NCI-H345 treated with DMSO at 0.1 percent for 48 hours (cell line): ENCODE measurements around the gene HSD17B1.

Experiments
- DNase-seq: peaks from one replicate; lab custom pipeline; 2025; ENCODE audit not compliant: unreplicated experiment; lab: John Stamatoyannopoulos, UW

The HSD17B1 gene

DNA sequence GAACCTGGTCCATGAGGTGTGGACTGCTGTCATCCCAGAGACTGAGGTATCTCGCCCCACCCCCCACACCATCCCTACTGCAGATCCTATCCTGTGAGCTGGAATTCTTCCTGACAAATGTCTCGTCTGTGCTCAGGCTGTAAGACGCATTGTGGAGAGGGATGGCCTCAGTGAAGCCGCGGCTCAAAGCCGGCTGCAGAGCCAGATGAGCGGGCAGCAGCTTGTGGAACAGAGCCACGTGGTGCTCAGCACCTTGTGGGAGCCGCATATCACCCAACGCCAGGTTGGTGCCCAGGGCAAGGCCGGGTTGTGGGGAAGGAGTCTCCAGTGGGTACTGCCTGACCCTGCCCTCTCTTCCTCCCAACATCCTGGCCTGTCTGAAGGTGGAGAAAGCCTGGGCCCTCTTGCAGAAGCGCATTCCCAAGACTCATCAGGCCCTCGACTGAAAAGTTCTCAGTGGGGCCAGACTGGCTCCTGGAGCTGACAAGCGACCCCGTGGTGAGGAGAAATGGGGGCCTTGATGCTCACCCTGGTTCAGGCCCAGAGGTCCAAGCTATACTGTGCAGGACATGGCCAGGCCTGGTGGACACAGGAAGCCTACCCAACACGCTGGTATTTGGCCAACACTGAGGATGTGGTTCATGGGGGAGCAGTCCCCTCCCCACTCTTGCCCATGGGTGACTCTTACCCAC is 12.9 kb downstream of the HSD17B1 start:
- no peak for DNase-seq

DNA sequence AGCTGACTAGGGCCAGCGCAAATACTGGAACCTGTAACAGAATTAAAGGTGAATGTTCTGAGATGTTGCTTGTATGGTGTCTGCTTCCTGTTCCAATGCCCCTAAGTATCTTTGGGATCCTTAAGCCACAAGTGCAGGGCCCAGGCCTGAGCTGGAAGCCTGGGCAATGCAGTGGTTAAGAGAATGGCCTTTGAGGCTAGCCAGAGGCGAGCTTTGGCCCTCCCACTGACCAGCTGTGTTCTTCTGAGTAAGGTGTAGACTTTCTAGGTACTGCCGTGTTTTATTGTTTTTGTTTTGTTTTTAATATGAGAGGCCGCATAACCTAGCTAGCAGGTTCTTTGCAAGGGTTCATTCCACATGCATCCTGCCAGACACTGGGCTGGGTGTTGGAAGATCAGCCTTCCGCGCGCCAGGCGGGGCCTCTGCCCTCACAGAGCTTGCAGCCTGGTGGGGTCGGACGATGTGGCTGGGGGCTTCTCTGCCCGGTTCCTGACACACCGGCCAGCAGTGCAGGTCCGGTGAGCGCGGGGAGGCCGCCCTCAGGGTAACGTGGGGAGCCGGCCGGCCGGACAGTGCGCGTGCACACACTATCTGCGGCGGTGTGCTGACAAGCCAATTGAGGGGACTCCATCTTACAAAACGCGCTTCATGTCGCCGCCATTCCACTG is 13.6 kb downstream of the HSD17B1 start:
- no peak for DNase-seq

DNA sequence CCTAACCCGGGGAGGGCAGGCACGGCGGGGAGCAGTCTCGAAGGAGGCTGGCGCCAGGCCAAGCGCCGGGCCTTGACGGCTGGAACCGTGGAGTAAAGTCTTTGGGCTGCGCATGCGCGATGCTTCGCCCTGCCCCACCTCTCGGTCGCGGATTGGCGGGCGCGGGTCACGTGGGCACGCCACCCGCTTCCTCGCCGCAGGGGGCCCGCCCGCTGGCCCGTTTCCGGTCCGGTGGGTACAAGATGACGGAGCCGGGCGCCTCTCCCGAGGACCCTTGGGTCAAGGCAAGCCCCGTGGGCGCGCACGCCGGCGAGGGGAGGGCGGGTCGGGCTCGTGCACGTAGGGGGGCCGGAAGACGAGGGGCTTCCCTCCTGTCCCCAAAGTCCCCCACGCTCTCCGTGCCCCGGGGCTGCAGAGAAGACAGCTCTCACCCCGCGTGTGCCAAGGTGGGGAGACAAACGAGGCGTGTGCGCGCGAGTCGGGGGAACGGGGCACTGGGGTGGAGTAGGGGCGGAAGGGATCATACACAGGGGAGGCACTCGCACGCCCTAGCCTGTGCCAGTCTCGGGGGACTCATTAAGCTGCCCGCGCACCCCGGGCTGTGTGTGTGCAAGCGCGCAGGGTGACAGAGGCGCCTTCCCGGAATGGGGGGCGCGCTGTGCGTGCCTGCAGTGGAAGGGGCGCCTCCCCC is 14.3 kb downstream of the HSD17B1 start, which contains the start of gene MLX:
TSS of gene MLX (plus strand) at position 218 of the 691 bp plus-strand sequence. CDS start at position 243, 25 bp downstream.
- DNase-seq = peak; percentile 87

DNA sequence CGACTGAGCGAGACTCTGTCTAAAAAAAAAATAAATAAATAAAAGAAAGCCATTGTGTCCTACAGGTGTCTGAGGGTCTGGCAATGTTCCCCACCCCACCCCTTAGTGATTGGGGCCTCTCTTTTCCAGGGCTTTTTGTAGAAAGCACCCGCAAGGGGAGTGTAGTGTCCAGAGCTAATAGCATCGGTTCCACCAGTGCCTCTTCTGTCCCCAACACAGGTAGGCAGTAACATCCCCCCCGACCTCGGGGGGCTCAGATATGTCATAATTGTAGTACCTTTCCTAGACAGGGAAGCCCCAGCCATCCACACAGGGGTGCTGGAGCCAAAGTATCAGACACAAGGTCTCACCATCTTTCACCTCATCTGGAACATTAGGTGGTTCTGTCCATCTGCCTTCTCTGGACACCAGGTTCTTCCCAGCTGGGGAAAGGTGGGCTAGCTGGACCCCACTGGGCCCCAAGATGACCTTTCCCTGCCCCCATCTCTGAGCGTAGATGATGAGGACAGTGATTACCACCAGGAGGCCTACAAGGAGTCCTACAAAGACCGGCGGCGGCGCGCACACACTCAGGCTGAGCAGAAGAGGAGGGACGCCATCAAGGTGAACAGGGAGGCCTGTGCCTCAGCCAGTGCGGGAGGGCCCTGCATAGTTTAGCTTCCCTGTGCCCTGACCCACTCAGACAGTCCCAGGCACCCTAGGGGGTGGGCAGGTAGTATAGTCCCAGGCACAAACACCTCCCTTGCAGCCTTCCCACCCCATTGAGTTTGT is 15.8 kb downstream of the HSD17B1 start:
- DNase-seq = no peak

DNA sequence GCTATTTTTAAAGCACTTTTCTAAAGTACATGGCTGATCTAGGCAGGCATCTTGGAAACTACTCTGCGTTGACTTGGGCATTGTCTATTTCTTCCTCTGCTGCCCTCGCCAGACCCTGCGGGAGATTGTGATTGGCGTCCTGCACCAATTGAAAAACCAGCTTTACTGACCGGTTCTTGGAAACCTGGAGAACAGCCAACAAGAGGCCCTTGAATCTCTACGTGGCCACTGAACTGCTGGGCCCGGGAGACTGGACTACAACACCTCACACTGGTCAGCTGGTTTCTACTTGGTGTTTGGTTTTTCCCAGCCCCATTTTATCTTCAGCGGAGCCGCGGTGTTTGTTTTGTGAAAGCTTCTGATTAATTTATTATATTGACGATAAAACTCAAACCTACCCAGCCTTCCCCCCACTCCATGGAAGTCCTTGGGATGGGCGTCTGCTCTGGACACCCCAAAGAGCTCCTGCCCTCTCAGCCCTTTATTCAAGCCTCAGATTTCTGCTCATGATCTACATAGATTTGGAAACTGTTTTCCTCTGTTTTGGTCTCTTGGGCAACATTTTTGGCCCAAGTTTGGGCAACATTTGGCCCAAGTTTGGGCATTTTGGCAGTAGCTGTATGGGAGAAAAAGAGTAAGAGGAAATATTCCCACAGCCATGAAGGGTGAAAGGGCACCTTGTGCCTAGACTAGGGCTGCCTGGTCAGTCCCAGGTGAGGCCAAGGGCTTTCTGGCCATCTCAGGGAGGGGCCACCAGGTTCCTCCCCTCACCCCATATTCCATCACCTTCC is 18.9 kb downstream of the HSD17B1 start:
- DNase-seq = no peak

DNA sequence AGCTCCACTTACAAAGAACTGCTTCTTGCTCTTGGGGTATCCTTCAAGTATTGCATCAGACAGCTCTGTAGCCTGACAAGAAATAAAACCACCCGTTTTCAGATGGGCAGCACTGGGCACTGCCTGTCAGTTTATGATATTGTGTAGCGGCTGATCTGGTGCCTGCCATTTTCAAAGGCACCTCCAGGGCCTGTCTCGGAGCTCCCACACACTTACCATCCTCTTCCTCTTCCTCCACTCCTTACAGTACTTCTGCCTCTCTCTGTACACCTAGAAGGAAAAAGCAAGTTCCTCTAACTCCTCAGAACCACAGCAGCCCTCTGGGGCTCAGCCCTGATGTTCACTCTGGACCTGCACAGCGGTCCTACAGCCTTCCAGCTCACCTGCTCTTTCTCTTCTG is 20.4 kb downstream of the HSD17B1 start:
- no peak for DNase-seq

DNA sequence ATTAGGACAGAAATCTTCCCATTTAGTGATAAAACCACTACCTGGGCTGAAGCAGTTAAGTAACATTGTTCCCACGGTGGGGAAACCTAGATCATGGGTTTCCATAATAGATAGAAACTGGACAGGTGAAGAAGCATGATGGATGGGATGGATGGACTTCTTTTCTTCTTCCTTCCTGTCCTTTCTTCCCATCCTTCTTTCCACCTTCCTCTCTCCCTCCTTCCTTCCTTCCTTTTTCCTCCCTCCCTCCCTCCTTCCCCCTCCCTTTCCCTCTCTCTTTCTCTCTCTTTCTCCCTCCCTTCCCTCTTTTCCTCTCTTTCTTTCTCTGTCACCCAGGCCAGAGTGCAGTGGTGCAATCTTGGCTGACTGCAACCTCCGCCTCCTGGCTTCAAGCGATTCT is 21.7 kb downstream of the HSD17B1 start:
- no peak for DNase-seq

DNA sequence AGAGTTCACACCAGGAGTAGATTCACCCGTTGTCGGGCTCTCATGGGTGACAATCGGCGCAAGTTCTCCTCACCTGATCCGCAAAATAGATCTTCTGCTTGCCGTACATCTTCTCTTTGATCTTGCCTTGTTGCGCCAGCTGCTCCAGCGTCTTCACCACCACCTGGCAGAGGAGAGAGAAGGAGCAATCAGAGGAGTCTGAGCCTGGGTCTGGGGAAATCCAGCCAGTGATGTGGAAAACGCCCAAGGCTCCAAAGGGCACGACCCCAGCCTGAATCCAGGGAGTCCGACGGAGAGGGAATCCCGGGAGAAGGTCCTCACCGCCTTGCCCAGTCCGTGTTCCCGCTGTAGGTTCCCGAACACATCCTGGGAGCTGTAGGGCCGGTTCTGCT is 24.4 kb downstream of the HSD17B1 start:
- no peak for DNase-seq

DNA sequence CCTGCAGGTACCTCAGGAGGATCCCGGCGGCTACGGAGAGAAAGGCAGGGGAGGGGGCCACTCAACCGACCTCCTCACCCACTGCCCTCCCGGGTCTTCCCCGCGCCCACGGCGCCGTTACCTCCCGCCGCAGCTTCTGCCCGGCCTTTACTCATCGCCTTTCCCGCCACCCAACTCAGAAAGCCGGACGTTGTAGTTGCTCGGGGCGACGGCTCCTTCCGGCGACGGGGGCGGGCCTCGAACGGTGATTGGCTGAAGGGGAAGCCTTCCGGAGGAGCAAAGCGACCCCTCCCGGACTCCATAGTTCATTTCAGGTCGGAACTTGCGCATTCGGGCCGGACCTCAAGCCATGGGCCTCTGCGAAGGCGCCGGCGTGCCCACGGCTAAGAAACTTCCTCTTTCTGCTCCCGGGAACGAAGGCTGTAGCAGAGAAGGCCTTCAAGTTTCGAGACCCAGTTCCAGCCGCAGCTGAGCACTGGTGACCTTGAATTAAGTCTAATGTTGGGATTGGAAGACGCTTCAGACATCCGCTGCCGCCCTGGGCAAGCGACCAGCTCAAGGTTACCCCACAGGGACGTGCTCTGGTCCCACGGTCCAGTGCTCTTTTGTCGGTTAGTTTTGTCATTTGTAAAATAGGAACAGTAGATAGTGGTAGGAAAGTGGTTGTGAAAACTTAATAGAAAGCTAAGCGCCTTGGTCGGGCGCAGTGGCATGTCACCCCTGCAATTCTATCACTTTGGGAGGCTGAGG is 25.0 kb downstream of the HSD17B1 start, which contains the start of gene PSMC3IP:
TSS of gene PSMC3IP (minus strand) at position 198 of the 750 bp plus-strand sequence. CDS start at position 155, 43 bp downstream.
- peak; percentile 91 for DNase-seq

DNA sequence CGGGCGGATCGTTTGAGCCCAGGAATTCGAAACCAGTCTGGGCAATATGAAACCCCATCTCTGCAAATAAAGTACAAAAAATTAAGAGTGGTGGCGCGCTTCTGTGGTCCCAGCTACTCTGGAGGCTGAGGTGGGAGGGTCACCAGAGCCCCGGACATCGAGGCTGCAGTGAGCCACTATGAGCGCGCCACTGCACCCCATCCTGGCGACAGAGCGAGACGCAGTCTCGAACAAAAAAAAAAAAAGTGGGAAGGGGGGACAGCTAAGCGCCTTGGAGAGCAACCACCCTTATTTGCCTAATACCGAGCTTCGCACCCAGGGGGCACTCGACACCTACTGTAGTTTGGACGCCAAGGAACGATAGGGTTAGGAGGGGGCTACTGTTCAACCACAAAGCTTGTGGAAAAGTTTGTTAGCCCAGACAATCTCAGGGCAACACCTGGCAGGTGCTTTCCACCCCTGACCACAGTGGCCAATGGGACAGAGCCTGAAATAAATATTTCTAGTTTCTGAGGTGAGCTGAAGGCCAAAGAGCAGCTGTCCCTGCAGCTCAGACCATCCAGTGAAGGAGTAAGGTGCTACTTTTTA is 25.7 kb downstream of the HSD17B1 start:
- DNase-seq = peak; percentile 58

DNA sequence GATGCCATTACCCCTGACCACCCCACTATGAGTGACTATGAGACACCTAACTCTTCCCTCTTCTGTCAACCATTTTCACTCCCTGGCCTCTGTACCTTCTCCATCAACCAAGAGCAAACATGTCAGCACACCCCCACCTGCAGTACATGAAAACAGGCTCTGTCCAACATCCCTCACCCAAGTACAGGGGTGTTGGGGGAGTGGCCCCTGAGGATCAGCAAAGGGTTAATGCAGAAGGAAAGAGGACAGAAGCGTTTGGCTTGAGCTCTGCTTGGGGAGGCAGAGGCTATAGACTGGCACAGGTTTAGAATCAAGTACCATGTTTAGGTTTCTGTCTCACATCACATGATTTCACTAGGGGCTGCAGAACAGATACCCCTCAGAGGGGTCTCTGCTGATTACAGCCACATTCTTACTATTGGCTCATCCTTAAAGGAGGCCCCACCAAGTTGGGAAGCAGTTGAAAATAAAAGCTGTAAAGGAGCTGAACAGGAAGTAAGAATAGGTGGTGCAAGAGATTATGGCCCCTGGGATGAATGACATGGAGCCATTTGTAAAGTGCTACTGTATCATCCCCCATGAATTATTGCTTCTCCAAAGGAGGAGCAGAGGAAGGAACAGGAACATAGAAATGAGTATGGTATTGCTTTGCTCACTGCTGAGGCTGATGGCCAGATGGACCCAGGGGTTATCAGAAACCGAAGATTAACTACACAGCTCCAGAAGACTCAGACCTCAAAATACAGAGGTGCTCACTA is 27.2 kb downstream of the HSD17B1 start:
- DNase-seq = no peak

DNA sequence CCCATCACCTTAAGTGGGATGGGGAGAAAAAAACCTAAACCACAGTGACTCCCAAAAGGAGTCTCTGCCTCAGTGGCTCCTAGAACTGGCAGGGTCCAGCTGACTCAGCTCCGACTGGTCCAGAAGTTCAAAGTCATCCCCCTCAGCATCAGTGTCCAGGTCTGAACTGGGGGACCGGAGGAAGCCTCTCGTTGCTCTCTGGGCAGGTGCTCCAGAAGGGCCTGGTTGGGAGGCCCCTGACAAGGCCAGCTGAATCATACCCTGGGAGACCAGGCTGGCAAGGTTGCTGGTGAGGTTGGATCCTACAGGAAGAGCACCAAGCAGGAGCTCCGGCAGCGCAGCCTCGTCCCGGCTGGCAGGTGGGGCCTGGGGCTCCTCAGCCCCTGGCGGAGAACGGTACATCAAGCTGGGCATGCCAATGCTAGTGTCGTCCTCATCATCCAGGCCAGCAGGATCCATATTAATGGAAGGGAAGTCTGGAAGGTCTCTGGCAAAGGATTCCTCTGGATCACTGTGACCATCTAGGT is 29.1 kb downstream of the HSD17B1 start:
- no peak for DNase-seq

DNA sequence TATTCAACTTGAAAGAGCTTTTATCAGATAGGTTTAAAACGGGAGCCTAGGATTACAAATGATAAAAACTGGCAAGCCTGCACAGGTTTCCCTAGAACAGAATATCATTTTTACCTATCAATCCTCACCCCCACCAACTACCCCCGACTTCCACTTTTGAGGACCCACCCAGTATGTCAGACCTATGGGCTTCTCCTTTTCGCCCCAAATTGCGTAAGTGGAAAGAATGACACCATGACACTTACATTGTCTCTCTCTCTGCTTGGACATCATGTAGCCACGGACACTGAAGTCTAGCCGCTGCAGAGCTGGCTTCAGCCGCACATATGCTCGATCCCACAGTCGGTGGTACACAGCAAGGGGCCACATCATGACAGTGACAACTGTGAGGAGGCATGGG is 32.2 kb downstream of the HSD17B1 start:
- no peak for DNase-seq

DNA sequence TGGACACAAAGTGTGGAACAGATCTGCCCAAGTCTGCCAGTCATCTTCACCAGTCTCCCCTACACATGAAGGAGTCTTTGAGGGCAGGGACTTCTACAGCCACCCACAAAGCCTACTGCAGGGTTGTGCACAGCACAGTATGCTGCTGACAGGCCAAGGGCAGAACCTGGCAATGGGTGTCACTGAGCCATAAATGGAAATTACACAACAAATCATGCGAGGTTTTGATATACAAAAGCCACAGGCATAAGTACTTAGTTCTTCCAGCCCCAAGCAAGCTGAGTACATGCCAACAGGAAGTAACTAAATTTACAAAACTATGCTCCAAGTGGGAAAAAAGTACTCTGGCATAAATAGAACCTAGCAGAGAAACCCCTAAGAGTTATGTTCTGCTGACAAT is 32.6 kb downstream of the HSD17B1 start:
- DNase-seq = no peak

DNA sequence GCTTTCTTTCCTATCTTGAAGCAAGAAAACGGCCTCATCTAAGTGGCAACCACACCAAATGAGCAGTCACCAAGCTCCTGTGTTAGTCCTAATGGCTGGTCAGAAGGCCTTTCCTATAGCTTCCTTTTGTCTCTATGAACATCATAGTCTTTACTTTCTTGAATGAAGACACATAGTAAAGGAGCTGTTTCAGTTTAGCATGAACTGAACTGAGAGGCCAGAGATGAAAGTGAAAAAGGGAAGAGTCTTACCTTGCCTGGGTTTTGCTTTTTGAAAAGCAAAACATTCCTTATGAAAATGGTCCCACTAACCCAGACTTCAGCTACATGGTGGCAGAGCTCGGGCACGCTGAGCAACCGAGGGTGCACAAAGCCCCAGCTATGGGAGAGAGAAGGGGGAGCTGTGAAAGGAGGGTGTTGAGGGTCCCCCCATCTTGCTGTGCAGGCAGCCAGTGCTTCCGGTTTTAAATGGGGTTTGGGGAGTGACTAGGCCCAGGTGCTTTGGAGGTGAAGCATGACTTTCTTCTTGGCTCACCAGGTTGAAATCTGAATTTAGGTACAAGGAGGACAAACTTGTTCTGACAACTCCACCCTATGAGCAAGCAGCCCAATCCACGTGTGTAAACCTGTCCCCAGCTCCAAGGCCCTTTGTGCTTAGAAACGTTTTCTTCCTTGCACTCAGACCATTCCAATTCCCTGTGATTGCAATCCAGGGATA is 33.9 kb downstream of the HSD17B1 start:
- no peak for DNase-seq

DNA sequence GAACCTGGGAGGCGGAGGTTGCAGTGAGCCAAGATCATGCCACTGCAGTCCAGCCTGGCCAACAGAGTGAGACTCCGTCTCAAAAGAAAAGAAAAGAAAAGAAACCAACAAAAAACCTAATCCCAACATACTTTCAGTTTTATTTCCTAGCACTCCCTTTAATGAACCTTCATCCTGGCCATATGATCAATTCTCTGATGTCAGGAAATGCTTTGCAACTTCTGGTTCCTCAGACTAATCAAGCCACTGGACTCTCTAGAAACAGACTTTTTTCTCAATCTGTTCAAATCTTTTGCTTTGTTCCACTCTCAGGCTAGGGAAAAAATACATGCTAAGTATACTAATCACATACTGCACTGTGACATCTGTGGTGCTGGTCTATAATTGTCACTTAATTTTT is 38.2 kb downstream of the HSD17B1 start:
- DNase-seq = no peak

DNA sequence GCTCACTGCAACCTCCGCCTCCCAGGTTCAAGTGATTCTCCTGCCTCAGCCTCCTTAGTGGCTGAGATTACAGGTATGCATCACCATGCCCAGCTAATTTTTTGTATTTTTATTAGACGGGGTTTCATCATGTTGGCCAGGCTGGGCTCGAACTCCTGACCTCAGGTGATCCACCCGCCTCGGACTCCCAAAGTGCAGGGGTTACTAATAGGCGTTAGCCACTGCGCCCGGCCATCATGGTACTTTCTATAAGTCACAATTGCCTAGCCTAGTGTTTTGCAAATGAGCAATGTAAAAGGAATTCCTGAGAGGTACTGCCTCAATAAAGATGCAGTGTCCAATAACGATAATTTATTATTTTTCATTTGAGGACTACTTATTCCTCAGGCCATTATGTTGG is 38.7 kb downstream of the HSD17B1 start:
- no peak for DNase-seq

DNA sequence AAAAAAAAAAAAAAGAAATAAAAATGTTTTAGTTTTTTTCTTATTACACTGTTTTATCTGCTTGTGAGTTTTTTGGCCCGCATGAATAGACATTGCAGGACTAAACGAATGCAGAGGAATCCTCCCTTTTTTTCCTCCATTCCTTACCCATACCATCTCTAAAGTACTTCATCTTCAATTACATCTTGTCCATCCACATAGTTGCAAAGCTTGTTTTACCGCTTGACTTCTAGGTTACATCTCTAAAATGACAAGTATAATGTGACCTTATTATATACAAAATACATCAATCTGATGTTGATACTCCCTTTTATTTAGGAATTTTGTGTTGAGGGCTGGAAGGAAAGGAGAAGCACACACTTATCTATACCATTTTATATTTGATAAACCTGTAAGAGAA is 43.7 kb downstream of the HSD17B1 start:
- DNase-seq = no peak
